ENCODE measurements around the gene FOXC2.

GRCh38 chr16:86521236-86522197 is 45.1 kb upstream of the FOXC2 start:
- TF ChIP-seq USF2 (IDR thresholded peaks at IDR 0.05; ENCODE audit: borderline replicate concordance, low read depth, low read length) (no peak), CTCF (IDR thresholded peaks at IDR 0.05 in 2 of 3, conservative IDR thresholded peaks at IDR 0.05 in 1 of 3; ENCODE audit: control insufficient read depth in 2 of 3, extremely low read depth in 1 of 3, insufficient read depth in 1 of 3, low read depth in 3 of 3, low read length in 3 of 3) (no peak), E2F4 (IDR thresholded peaks at IDR 0.05; ENCODE audit: low read depth, low read length) (no peak), EP300 (IDR thresholded peaks at IDR 0.05; ENCODE audit: borderline replicate concordance in 1 of 2, control insufficient read depth in 1 of 2, low read depth in 2 of 2, low read length in 2 of 2) (no peak), JUND (IDR thresholded peaks at IDR 0.05; ENCODE audit: low read depth, low read length) (no peak), SP1 (IDR thresholded peaks at IDR 0.05; ENCODE audit: low read depth, low read length) (no peak)
